Measurements from ENCODE around the gene PIK3C2B. TPM values are rescaled to one million over a fixed set of nuclear protein-coding genes. Genes with fewer than 3 reads are reported as not detected.
"Not testable (repeated sequence)": the region's sequence is repeated elsewhere in the genome, so short reads cannot be mapped to it uniquely, and the experiment has no call there.

PIK3C2B gene
- total and polyA plus RNA-seq, 2 of the 8 experiments (the other 6 are each of a cell fraction or from before 2014, with no cell fraction given) = 20.4 to 36.7 TPM

- peak; percentile 58; the same call in 1 of the 2 replicates for TF ChIP-seq MAFK (IDR thresholded peaks at IDR 0.05; ENCODE audit: low read depth, low read length)
- TF ChIP-seq SAP30 (IDR thresholded peaks at IDR 0.05; ENCODE audit: insufficient read depth, insufficient replicate concordance, low read length) = no peak
- no peak for TF ChIP-seq TAF7 (optimal IDR thresholded peaks at IDR 0.05; ENCODE audit: borderline replicate concordance, low read depth, low read length)
Measured at GRCh38 chr1:204523605-204524215, 29.1 kb upstream of the PIK3C2B start (continued).

GRCh38 chr1:204521941-204522521 lies 27.4 kb upstream of the PIK3C2B start:
- H4K5ac ChIP-seq (ENCODE audit: insufficient read length, low read depth, low read length); H4K8ac ChIP-seq (ENCODE audit: extremely low read depth, insufficient read depth, low read length); H3K27ac ChIP-seq (ENCODE audit: low read depth, low read length); H3K4me3 ChIP-seq (ENCODE audit: extremely low read depth in 1 of 4, insufficient read depth in 2 of 4, low read depth in 3 of 4, low read length in 4 of 4); H3K4me2 ChIP-seq (ENCODE audit: insufficient read depth in 1 of 2, low read depth in 2 of 2, low read length in 2 of 2); H2BK12ac ChIP-seq (ENCODE audit: low read depth, low read length); DNase-seq (ENCODE audit: low read depth in 1 of 2, low spot score in 2 of 2); H2AK5ac ChIP-seq (ENCODE audit: low read depth, low read length); H2BK120ac ChIP-seq (replicated peaks; ENCODE audit: low read depth, low read length); H3K4me1 ChIP-seq (replicated peaks in 1 of 4; ENCODE audit: control insufficient read depth in 3 of 4, insufficient read depth in 4 of 4, low read length in 3 of 4); H3K23ac ChIP-seq (ENCODE audit: insufficient read length); H4K20me1 ChIP-seq (replicated peaks in 1 of 2; ENCODE audit: control insufficient read depth in 1 of 2, insufficient read depth in 2 of 2, low read length in 2 of 2); FAIRE-seq; H3K23me2 ChIP-seq (ENCODE audit: low read depth, low read length); H3K4ac ChIP-seq (replicated peaks; ENCODE audit: insufficient read length, low read depth, low read length); H2BK5ac ChIP-seq (ENCODE audit: low read depth, low read length); H3K18ac ChIP-seq (ENCODE audit: extremely low read depth, low read length); H3K27me3 ChIP-seq (replicated peaks in 1 of 4; ENCODE audit: control insufficient read depth in 3 of 4, extremely low read depth in 1 of 4, insufficient read depth in 3 of 4, low read length in 3 of 4); H3K14ac ChIP-seq (ENCODE audit: insufficient read length); H4K91ac ChIP-seq (replicated peaks; ENCODE audit: insufficient read length, low read length); H3K9me3 ChIP-seq (ENCODE audit: insufficient read depth in 2 of 2, low read depth in 1 of 2, low read length in 1 of 2); H2AFZ ChIP-seq (ENCODE audit: low read length); H3K79me1 ChIP-seq (ENCODE audit: low read depth, low read length); H3K9ac ChIP-seq (replicated peaks in 1 of 4; ENCODE audit: extremely low read depth in 1 of 4, low read depth in 3 of 4, low read length in 3 of 4); H2BK20ac ChIP-seq (ENCODE audit: low read length); H2BK15ac ChIP-seq (ENCODE audit: low read length); H3K56ac ChIP-seq (replicated peaks; ENCODE audit: insufficient read length, low read depth, low read length): not testable (repeated sequence)
- 76% methylated on average over 5 of the region's 5 CpGs; no CpG with 5 or more reads in 1 of the 2 experiments for WGBS, 2 experiments (ENCODE audit: extremely low coverage in 1 of 2, insufficient coverage in 1 of 2, insufficient read length in 1 of 2, insufficient replicate concordance in 2 of 2, low coverage in 1 of 2, low lambda C conversion rate in 2 of 2, missing lambda C conversion rate in 1 of 2)
- Histone ChIP-seq H3K79me2 (ENCODE audit: control insufficient read depth in 1 of 2, insufficient read depth in 2 of 2, low read length in 2 of 2) (peaks cover 11 to 76% of the 10 kb centered on the region in 2 experiments), H3K36me3 (ENCODE audit: control insufficient read depth in 2 of 4, insufficient read depth in 4 of 4, low read length in 3 of 4) (peaks cover under 1 to 25% (median 3%) of the 10 kb centered on the region in 4 experiments; a peak in 7 of 8 replicates)
- ChIA-PET CTCF (ENCODE audit: partially characterized antibody) (interaction anchor here (0.6 to 1.4 kb wide), 5 partner anchors 24 to 621 kb away, joined by 3 to 4 read pairs (median 3); no protein-coding TSS in a partner anchor), POLR2A (ENCODE audit: partially characterized antibody) (interaction anchor here (1.2 kb wide), 1 partner anchor 9 kb away, joined by 3 read pairs; no protein-coding TSS in a partner anchor)
